ENCODE data around the gene PLCE1.

- no peak for TF ChIP-seq MAX (IDR thresholded peaks at IDR 0.05)
- TF ChIP-seq CTCF (IDR thresholded peaks at IDR 0.05; ENCODE audit: control extremely low read depth in 1 of 3, insufficient read depth in 1 of 3, low read depth in 1 of 3, low read length in 3 of 3), result no peak
- TF ChIP-seq POLR2AphosphoS5 (IDR thresholded peaks at IDR 0.05; ENCODE audit: low read depth, low read length), result no peak
- no peak for TF ChIP-seq GABPA (IDR thresholded peaks at IDR 0.05; ENCODE audit: borderline replicate concordance, insufficient read depth, low read length)
These were observed 20.6 kb downstream of the PLCE1 start for GRCh38 chr10:94014304-94014703.

Measured in H1 (cell line).